T-helper 1 cell treated with Interleukin-12 subunit alpha and Interleukin-12 subunit beta and Interleukin-4 antibody, amounts not matched to agents 30 ng/mL and 1 ng/mL, for 36 hours (primary cell): Measurements from ENCODE around the gene HTR7. TPM values are rescaled to one million over a fixed set of nuclear protein-coding genes. Genes with fewer than 3 reads are reported as not detected.

ENCODE experiments used
- intact Hi-C: fragments of 100-400 bp; cut with micrococcal nuclease; formaldehyde crosslinking; loops from one replicate; pipeline ENCODE4 v1.15.1; 2024
- total RNA-seq: library from RNA; stranded (reverse); gene quantifications from 2 replicates; pipeline ENCODE4 v1.2.3, GENCODE V29; 2022

HTR7 gene
- total RNA-seq, 1 donor from 2014 or later = not detected

DNA sequence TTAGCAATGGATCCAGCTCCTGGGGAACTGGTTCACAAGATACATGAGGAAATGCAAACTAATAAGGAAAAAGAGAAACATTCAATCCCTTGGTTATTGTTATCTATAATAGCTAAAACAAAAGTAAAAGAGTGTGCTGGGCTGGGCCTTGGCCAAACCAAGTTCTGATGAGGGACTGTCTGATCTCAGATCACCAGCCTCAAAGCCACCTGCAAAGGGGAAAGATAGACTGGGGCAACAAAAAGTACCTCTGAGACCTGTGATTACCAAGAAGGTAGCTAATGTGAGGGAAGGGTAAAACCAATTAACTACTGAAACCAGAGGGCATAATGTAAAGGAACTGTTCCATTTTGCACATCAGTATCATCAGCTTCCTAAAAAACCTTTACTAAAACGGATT is 51.2 kb downstream of the HTR7 start:
- intact Hi-C loops = no loop called here

DNA sequence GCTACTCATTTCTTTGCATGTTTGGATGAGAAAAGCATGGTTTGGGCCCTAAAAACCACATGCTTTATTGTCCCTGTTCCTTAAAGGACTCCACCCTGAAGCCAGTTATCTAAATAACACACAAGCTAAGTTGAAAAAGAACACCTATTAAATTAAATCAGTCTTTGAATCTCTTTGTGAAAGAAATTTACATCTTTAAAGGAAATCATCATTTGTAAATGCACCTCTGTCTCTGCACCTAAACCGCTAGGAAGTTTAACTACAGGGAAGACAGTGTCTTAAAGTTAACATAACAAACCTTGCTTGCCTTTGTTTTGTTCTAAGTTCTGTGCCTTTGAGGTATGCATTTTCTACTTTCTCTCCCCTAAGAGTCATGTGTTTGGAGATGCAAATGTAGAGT is 52.6 kb downstream of the HTR7 start:
- intact Hi-C loops = no loop called here

DNA sequence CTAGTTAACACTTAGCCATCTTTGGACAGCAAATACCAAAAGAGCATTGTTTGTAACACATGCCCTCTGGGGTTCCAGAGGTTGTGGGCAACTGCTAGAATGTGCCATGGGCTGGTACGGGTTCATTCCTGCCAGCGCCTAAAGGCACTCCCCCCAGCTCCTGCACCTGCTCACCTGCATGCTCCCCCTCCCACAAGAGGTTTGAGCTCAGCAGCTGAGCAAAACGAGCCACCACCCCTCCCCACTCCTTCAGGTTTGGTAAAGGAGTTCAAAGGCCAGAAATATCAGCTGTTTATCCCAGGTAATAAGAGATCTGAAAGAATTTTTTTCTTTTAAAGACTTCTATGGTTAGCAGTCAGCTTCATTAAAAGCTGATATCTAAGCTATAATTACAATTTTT is 53.5 kb downstream of the HTR7 start:
- intact Hi-C loops = no loop called here

DNA sequence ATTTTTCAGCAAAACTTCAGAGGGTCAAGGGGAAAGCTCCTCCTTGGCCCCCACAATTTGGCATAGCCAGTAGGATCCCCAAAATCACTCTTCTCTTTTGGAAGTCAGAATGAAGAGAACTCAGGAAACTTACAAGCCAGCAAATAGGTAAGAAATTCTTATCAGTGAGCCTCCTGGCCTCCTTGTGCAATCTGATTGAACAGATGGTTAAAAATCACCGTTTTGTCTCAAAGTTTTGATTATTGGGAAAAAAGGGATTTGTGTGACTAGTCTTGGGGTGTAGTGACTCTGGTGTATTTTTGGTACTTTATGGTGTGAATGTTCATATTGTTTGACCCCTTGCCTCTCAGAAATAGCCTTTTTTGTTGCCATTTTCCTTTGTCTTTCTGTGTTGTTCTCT is 56.2 kb downstream of the HTR7 start:
- intact Hi-C loops = no loop called here

DNA sequence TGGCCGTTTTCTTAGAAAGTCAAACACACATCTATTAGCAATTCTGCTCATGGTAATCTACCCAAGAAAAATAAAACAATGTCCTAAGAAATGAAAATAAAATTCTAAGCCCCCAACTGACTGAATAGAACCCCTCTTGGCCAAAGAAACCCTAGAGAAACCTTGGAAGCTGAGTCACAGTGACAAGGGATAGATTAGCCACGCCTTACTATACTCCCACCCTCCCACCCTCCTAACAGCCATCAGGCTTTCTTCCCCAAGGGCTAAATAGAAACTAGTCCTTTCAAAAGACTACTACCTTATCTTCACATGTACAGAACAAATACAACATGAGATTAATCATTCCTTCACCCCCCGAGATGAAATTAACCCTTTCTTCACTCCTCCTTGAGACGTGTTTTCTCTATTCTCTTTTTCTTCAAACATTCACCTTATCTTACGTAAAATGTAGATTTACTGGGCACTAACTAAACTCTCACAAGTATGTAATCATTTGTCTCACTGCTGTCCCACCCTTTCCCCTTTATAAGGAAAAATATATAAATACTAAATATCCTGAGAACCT is 57.5 kb downstream of the HTR7 start:
- intact Hi-C loops = no loop called here

DNA sequence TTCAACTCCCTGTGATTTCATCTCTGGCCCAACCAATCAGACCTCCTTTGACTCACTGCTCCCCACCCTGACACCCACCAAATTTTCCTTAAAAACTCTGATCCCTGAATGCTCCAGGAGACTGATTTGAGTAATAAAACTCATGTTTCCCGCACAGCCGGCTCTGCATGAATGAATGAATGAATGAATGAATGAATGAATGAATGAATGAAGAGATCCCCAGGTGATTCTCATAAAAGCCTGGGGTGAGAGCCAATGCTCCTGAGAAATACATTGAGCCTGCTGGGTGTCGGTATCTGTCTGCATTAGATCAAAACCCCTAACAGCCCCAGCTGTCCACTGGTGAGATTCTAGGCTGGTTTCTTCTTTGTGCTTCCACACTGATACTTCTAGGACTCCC is 58.7 kb downstream of the HTR7 start:
- intact Hi-C loops = no loop called here

DNA sequence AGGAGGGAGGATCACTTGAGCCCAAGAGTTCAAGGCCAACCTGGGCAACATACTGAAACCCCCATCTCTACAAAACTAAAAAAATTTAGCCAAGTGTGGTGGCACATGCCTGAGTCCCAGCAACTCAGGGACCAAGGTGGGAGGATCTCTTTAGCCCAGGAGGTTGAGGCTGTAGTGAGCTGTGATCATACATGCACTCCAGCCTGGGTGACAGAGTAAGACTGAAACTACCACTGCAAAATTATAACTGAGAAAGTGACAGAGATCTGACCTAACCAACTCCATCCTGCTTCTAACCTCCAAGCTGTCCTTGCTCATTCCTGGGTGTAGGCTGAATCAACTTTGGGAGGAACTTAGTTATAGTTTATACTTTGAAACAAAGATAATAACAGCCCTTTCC is 59.4 kb downstream of the HTR7 start:
- intact Hi-C loops = no loop called here

DNA sequence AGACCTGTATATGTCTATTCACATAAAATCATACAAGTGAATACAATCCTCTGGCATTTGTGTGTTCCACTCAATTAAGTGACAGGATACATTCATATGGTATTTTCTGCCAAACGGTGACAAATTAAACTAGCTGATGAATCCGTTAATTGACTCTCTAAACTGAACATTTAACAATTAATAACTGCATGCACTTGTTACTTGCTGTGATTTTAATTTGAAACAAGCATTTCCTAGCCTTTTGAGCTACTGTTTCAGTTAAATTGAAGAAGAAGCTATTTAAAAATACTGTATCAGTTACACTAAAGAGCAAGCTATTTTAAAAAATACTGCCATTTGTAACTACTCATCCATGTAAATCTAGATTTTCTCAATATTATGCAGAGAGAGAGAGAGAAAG is 67.4 kb downstream of the HTR7 start:
- intact Hi-C loops = no loop called here

DNA sequence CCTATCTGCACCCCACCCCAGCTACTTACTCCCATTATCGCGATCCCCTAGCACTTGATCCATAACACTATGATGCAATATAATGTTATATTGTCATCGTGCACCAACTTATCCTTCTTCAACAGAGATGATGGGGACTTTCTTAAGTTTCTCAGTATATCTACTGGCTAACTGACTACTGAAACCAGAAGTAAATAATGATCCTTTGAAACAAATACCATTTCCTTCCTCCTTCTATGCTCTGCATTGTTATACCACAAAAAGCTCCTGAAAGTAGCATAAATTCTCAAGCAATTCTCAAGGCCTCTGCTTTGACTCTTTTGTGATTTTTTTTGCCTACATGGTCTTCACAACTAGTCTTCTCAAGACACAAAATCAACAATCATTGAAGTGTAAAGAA is 68.9 kb downstream of the HTR7 start:
- intact Hi-C loops = loop anchor here (1.0 kb wide), 1 partner anchor 996 kb away; no protein-coding TSS in a partner anchor

DNA sequence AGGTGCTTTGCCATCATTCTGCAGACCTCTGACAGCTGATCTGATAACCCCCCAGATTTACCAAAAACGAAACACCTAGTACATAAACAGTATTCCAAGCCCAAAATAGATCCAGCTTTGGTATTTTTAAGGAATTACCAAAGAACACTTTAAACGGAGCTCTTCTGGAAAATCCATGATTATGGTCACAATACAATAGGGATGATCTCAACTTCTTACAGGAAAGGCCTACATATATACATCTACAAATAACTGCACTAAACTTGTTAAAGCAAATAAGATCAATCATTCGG is 69.7 kb downstream of the HTR7 start:
- intact Hi-C loops = loop anchor here (1.0 kb wide), 1 partner anchor 995 kb away; no protein-coding TSS in a partner anchor

DNA sequence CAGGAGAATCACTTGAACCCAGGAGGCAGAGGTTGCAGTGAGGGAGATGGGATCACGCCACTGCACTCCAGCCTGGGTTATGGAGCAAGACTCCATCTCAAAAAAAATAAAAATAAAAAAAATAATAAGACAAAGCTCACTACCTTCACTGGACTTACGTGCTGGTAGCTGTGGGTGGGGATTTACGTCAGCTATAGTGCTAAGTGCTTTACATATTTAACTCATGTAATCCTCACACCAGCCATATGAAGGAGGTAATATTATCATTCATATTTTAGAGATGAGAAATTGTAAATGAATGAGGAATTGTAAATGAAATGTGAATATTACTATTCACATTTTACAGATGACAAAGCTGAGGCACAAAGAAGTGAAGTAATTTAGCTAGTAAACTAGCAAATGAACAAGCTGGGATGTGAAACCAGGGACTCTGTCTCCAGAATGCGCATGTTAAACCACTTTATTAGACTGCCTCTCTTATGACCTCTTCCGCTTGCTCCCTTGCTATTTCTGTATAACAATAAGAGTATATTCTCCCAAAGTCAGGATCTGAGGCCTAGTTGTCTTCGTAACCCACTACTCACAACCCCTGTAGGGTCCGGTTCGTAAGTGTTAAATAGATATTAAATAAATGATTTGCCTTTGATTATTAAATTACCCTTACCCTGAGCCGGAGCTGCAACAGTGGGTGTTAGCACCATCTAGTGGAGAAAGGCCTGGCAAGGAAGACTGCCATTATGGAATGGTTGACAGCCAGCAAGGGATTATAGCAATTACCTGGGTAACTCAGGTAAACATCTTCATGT is 70.2 kb downstream of the HTR7 start:
- intact Hi-C loops = loop anchor here (1.0 kb wide), 1 partner anchor 994 kb away; no protein-coding TSS in a partner anchor

DNA sequence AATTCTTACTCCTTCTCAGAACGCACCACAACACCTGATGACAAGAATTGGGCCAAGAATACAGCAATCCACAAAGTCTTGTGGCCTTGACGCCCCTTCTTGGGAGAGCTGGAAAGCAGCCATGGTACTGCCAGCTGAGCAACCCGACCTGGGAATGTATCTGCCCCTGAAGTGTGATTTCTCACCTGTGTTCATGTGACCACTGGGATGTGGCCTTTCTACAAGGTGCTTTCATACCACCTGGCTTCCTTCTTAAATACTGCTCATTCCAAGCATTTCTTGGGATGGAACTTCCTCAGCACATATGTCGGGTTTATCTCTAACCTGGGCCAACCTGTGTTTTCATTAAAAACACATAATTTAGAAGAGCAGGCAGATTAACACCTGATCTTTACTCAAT is 72.1 kb downstream of the HTR7 start:
- intact Hi-C loops = no loop called here

DNA sequence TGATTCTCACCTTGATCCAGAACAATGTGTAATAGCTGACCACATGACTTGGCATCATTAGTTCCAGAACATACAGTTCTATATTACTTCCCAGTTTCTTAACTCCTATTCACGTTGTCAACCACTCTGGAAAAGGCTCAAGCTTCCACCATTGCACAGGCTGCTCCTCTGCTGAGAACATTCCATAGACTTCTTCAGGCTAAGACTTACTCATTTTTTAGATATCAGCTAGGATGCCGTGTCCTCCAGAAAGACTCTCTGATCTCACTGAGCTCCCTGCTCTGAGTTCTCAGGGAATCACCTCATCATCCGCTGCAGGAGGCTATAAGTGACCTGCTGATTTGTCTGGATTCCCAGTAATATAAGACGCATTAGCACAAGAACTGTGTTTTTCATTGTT is 73.1 kb downstream of the HTR7 start:
- intact Hi-C loops = no loop called here

DNA sequence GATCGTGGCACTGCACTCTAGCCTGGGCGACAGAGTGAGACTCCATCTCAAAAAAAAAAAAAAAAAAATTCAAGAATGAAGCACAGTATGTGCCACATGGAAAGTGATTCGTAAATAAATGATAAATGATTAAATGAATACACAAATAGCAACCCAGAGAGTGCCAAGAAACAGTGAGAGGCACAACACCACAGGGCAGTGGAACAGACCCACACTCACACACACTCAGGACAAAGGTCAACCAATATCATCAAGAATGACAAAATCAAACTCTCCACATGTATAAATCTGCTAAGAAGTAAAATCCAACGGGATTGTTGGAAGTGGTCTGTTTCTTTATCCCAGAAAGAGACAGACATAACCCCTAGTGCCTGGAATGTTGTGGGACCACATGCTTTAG is 77.4 kb downstream of the HTR7 start:
- intact Hi-C loops = no loop called here

DNA sequence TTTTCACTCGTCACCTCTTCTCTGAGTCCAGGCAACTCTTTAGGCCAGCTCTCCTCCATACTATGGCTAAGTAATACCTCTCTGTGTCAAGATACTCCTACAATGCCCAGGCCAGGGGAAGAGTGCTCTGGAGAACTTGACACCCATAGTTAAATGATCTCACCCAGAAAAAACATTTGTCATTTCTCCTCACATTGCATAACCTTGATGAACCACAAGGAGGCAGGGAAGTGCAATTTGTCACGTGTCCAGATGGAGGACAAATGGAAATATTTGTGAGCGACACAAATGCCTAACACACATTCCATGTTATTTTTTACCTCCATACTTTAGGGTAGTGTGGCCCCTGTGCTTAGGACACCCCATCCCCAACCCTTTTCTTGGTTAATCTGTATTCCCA is 78.3 kb downstream of the HTR7 start:
- intact Hi-C loops = no loop called here

DNA sequence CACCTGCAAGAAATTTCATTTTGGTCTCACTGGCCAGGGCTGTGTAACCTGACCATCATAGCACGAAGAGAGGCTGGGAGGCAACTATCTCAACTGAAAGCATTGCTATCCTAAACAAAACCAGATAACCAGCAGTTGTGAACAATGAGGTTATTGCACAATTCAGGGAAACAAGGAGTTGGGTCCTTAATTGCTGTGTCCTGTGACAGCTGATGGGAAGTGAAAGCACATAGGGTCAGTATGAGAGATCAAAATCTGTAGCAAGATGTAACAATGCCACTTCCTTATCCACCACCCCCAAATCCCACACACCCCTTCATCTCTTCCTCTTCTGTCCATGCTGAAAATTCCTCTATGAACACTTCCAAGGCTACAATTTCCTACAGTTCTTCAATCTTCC is 80.2 kb downstream of the HTR7 start:
- intact Hi-C loops = no loop called here

DNA sequence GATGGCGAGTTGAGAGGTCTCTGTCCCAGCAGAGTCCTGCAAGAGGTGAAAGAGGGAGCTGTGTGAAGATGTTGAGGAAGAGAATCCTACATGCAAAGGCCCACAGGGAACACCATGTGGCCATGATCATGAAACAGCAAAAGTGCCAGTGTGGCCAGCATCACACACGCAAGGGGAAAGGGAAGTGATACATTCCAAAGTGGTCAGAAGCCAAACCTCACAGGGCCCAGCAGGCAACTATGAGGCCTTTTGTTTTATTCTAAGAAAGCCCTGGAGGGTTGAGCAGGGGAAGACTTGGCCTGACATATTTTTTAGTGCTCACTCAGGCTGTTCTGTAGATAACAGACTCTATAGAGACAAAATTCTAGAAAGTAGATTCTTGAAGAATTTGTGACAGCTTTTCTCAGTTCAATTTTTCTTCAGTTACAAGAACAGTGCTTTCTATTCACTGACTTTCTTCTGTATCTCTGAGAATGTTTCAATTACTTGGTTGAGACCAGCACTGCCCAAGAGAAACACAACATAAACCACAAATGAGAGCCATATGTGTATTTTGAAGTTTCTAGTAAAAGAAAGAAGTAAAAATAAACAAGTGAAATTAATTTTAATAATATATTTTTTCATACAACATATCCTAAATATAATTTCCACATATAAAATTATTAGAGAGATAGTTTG is 82.3 kb downstream of the HTR7 start:
- intact Hi-C loops = no loop called here

DNA sequence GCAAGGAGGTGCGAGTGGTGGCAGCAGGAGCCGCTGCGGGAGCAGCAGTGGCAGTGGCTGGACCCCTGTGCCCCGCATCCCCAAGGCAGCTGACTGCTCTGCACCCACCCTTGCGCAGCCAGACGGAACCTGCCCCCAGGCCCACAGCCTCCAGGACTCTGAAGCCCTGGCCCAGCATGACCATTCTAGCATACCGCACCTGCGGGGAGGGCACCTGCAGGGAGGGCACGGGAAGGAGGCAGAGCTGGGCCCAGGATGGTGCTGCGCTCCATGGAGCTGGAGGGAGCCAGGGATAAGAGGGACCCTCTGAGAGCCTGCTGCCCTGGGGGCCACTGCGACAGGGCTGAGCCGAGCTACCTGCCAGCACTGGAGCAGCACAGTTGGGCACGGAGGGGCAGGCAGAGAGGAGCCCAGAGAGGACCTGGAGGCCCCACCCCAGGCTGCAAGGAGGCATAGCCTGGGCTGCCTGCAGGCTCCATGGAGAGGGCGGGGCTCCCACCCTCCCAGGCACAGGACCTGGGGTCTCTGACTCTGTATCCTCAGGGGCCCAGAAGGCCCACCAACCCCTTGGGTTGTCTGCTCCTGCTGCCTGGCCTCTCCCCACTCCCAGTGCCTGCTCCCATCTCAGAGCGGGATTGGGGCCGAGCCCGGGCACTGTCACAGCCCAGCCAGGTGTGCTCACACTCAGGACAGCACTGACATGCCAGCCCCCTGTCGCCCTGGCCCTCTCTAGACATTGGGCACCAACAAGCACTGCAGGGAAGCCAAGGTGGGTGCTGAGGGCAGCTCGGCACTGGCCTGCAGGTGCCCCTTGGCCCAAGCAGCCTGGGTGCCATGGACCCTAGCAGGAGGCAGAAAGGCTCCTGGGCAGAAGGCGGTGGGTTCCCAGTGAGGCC is 87.6 kb downstream of the HTR7 start:
- intact Hi-C loops = no loop called here

DNA sequence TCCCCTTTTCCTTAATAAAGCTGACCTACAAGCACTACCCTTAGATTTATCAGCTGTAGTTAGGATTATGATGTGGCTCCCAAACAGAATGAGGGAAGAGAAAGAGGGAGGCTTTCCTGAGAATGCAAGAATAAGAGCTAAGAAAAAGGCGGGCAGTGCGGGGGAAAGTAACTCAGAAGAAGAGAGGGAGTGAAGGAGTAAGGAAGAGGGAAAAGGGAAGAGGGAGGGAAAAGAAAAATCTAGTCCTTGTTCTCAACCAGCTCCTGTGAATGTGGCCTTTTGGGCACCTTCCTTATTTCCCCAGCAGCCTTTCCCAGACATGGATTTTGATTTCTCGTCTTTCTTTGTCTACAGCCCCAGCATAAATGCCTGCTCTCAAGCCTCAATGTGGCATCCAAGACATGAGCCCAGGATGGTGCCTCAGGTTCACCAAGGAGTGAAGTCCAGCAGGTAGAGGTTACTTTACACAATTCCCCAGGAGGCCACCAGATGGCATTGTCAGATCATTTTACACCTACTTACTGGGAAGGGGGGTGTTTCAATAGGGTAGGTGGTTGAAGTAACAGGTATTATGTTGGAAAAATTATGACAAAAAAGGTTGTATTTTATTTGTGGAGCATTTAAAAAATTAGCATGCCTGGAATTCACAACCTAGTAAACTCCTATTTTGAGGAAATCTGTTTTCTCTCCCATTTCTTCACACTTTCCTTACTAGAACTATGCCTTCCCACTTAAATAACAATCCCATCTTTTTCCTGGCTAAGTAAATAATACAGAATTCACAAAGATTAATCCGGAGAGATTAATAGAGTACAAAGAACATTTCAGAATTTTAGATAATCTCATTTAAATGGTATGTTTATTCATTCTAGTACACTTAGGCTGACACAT is 106.5 kb downstream of the HTR7 start:
- intact Hi-C loops = loop anchor here (1.0 to 10.0 kb wide), 4 partner anchors 112 to 957 kb away; partner anchors contain the start of gene RPP30

DNA sequence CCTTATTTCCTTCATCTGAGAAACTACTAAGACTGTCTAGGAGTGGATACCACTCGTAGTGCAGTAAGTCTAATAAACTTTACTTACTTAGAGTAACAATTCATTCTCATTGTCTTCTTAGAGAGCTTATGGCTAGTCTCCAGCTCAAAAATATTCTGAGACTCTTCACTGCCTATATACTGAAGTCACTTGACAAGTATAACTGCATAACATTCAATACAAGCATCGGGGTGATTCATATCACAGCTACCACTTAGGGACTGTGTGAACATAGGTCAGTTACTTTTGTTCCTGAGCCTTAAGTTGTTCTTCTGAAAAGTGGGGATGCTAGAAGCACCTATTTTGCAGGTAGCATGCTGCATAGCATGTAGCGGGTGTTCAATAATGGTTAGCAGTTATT is 111.0 kb downstream of the HTR7 start:
- intact Hi-C loops = no loop called here

DNA sequence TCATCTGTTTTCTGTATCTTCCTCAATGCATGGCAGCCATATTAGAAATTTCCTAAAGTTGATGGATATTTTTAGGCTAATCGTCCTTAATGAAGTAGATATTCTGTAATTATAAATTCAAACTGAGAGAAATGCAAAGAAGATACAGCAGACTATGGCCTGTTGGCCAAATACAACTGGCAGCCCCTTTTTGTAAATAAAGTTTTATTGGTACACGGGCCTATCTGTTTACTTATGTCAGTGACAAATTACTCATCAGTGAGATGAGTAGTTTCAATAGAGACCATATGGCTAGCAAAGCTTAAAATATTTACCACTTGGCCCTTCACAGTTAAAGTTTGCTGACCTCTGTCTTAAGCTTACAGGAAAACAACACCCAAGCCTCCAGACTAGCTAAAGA is 112.3 kb downstream of the HTR7 start:
- intact Hi-C loops = no loop called here
